PC-3 (cell line): ENCODE results near the gene CNIH4. TPM values are rescaled to one million over a fixed set of nuclear protein-coding genes. Genes with fewer than 3 reads are reported as not detected.

ENCODE experiments used
- ATAC-seq: fragments of 200-7000 bp; cut with Tn5 transposase; 2 replicates; pipeline ENCODE4 v1.9.1; 2020; ENCODE audit warnings: mild to moderate bottlenecking, moderate library complexity
- BruUV-seq: library from RNA; stranded (reverse); fragments of 400-500 nt; replicated peaks from 2 replicates; lab custom pipeline; 2021; lab: Mats Ljungman, UMichigan
- CTCF ChIA-PET: fragments of 300-600 bp; sonication (Branson Sonifier 250); formaldehyde crosslinking; loops from one replicate; lab custom pipeline; 2022; ENCODE audit warnings: antibody characterized with exemption; lab: Charles Lee
- POLR2A ChIA-PET: fragments of 300-600 bp; sonication (Branson Sonifier 250); formaldehyde crosslinking; loops from one replicate; lab custom pipeline; 2022; ENCODE audit warnings: antibody characterized with exemption; ENCODE audit not compliant: unreplicated experiment; lab: Charles Lee
- DNase-seq: peaks from one replicate; pipeline ENCODE4 v3.0.0-alpha.2; 2015
- H2AFZ ChIP-seq: fragments of 300-600 bp; sonication (generic); 2 replicates; pipeline ENCODE4 v1.6.0; 2016; ENCODE audit warnings: antibody characterized with exemption, low read length
- H3F3A ChIP-seq: fragments of 300-600 bp; sonication (generic); one replicate; pipeline ENCODE4 v1.6.0; 2017; ENCODE audit warnings: antibody characterized with exemption, low read length, control low read depth, mild to moderate bottlenecking; ENCODE audit not compliant: unreplicated experiment
- H3K27ac ChIP-seq: fragments of 300-600 bp; sonication (generic); 2 replicates; pipeline ENCODE4 v1.5.1; 2016; ENCODE audit warnings: mild to moderate bottlenecking, low read length
- H3K27me3 ChIP-seq: fragments of 300-600 bp; sonication (generic); 2 replicates; pipeline ENCODE4 v1.6.1; 2016; ENCODE audit warnings: low read length, mixed read lengths
- H3K36me3 ChIP-seq: fragments of 300-600 bp; sonication (generic); 2 replicates; pipeline ENCODE4 v1.6.1; 2016; ENCODE audit warnings: low read depth, mixed run types, low read length, mixed read lengths
- H3K4me1 ChIP-seq: fragments of 300-600 bp; sonication (generic); 2 replicates; pipeline ENCODE4 v1.5.1; 2016; ENCODE audit warnings: low read length; ENCODE audit not compliant: insufficient read depth
- H3K4me2 ChIP-seq: fragments of 300-600 bp; sonication (generic); 2 replicates; pipeline ENCODE4 v1.6.0; 2016; ENCODE audit warnings: low read length
- H3K4me3 ChIP-seq: fragments of 300-600 bp; sonication (generic); 2 replicates; pipeline ENCODE4 v1.5.1; 2016; ENCODE audit warnings: mild to moderate bottlenecking, low read length, mixed read lengths
- H3K79me2 ChIP-seq: fragments of 300-600 bp; sonication (generic); 2 replicates; pipeline ENCODE4 v1.6.1; 2017; ENCODE audit warnings: low read length, mixed read lengths
- H3K9ac ChIP-seq: fragments of 300-600 bp; sonication (generic); 2 replicates; pipeline ENCODE4 v1.6.0; 2016; ENCODE audit warnings: mild to moderate bottlenecking, low read length
- H3K9me2 ChIP-seq: fragments of 300-600 bp; sonication (generic); replicated peaks from 2 replicates; pipeline ENCODE4 v1.6.1; 2016; ENCODE audit warnings: mixed run types, low read length, mixed read lengths
- H3K9me3 ChIP-seq: fragments of 300-600 bp; sonication (generic); 2 replicates; pipeline ENCODE4 v1.6.1; 2016; ENCODE audit warnings: low read length, mixed read lengths
- H4K20me1 ChIP-seq: fragments of 300-600 bp; sonication (generic); 2 replicates; pipeline ENCODE4 v1.6.1; 2016; ENCODE audit warnings: low read length, mixed read lengths
- CTCF ChIP-seq: fragments of 300-600 bp; sonication (generic); conservative IDR thresholded peaks from 2 replicates; pipeline ENCODE4 v1.5.1; 2017; ENCODE audit warnings: antibody characterized with exemption, low read depth, mild to moderate bottlenecking, low read length
- EZH2 ChIP-seq: fragments of 300-600 bp; sonication (generic); IDR thresholded peaks from one replicate; pipeline ENCODE4 v1.6.1; 2017; ENCODE audit warnings: antibody characterized with exemption, mild to moderate bottlenecking, low read length; ENCODE audit not compliant: unreplicated experiment
- EZH2phosphoT487 ChIP-seq: fragments of 300-600 bp; sonication (generic); IDR thresholded peaks from 2 replicates; pipeline ENCODE4 v1.6.1; 2018; ENCODE audit warnings: mild to moderate bottlenecking, antibody characterized with exemption, low read length, borderline replicate concordance
- intact Hi-C: fragments of 100-400 bp; cut with micrococcal nuclease; formaldehyde crosslinking; loops from 2 replicates; pipeline ENCODE4 v1.9.0; 2023
- total RNA-seq: library from RNA; depleted of rRNA; stranded (reverse); fragments of >200 nt; gene quantifications from 2 replicates; pipeline ENCODE4 v1.2.3, GENCODE V29; 2014

The CNIH4 gene
- total RNA-seq, 1 experiment from 2014 or later: 89.9 TPM

DNA sequence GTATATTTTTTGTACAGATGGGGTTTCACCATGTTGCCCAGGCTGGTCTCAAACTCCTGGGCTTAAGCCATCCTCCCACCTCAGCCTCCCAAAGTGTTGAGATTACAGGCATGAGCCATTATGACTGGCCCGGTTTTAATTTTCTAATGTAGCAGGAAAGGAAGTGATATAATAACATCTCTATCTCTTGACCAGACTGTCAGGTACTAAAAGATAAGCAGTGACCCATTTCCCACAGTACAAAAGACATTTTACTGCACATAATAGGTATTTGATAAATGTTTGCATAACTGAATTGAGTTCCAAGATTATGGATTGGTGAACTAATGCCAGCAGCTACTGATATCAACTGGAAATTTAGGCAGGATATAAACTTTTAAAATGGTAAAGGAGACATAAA, 30.7 kb upstream of the CNIH4 start:
- H2AFZ ChIP-seq: no peak overlapping the region
- H3F3A ChIP-seq: no peaks in the 10 kb centered on the region
- no peaks in the 10 kb centered on the region for H3K27me3 ChIP-seq
- no peak for ATAC-seq
- H3K4me1 ChIP-seq: peaks cover 14% of the 10 kb centered on the region
- H3K9me3 ChIP-seq: no peaks in the 10 kb centered on the region
- H3K4me3 ChIP-seq: no peak overlapping the region
- H3K9ac ChIP-seq: no peak overlapping the region
- H4K20me1 ChIP-seq: 0 out of 2 replicates have a peak, but pooled peaks cover 3% of the 10 kb centered on the region
- peaks cover 80% of the 10 kb centered on the region for H3K79me2 ChIP-seq
- DNase-seq: no peak
- no peak overlapping the region for H3K27ac ChIP-seq
- POLR2A ChIA-PET: no interaction called here
- intact Hi-C loops: no loop called here
- H3K36me3 ChIP-seq: peaks cover 11% of the 10 kb centered on the region; the same call in 1 of the 2 replicates
- TF ChIP-seq CTCF (no peak), EZH2phosphoT487 (no peak), EZH2 (no peak)
- CTCF ChIA-PET: no interaction called here
- BruUV-seq: no TSS peak
- no peak overlapping the region for H3K4me2 ChIP-seq
- H3K9me2 ChIP-seq: no peaks in the 10 kb centered on the region

GRCh38 chr1:224328644-224329043, 28.0 kb upstream of the CNIH4 start:
- POLR2A ChIA-PET: no interaction called here
- H3K27ac ChIP-seq: no peak overlapping the region
- no TSS peak for BruUV-seq
- peaks cover 7% of the 10 kb centered on the region; the same call in 1 of the 2 replicates for H3K36me3 ChIP-seq
- DNase-seq (no peak), ATAC-seq (no peak)
- intact Hi-C loops: no loop called here
- H2AFZ ChIP-seq: no peak overlapping the region
- no peaks in the 10 kb centered on the region for H3F3A ChIP-seq
- no peaks in the 10 kb centered on the region for H3K9me2 ChIP-seq
- no peaks in the 10 kb centered on the region for H3K9me3 ChIP-seq
- peak overlapping the region; percentile 82 for H3K4me2 ChIP-seq
- 0 out of 2 replicates have a peak, but pooled peaks cover 3% of the 10 kb centered on the region for H4K20me1 ChIP-seq
- TF ChIP-seq EZH2phosphoT487 (no peak), CTCF (no peak), EZH2 (no peak)
- H3K4me1 ChIP-seq: peaks cover 21% of the 10 kb centered on the region
- CTCF ChIA-PET: no interaction called here
- H3K79me2 ChIP-seq: peaks cover 59% of the 10 kb centered on the region
- H3K4me3 ChIP-seq: peak overlapping the region; percentile 94
- peak overlapping the region; percentile 97; the same call in 1 of the 2 replicates for H3K9ac ChIP-seq
- no peaks in the 10 kb centered on the region for H3K27me3 ChIP-seq

- CTCF ChIA-PET: interaction anchor here (0.6 to 0.7 kb wide), 2 partner anchors 11 to 213 kb away, joined by 3 read pairs; no protein-coding TSS in a partner anchor
- intact Hi-C loops: no loop called here
Observed at GRCh38 chr1:224329484-224329841, 27.2 kb upstream of the CNIH4 start.

More at GRCh38 chr1:224329484-224329841, 27.2 kb upstream of the CNIH4 start:
- DNase-seq: no peak
- H3K27ac ChIP-seq: peak overlapping the region; percentile 90
- TSS peak; percentile 62 for BruUV-seq
- peaks cover 29% of the 10 kb centered on the region for H3K4me1 ChIP-seq
- H3K79me2 ChIP-seq: peaks cover 53% of the 10 kb centered on the region
- H4K20me1 ChIP-seq: 0 out of 2 replicates have a peak, but pooled peaks cover 3% of the 10 kb centered on the region
- peaks cover 3% of the 10 kb centered on the region; the same call in 1 of the 2 replicates for H3K36me3 ChIP-seq
- H3K4me2 ChIP-seq: peak overlapping the region; percentile 82
- no peak for TF ChIP-seq CTCF
- TF ChIP-seq EZH2phosphoT487: no peak
- no peak for TF ChIP-seq EZH2
- POLR2A ChIA-PET: interaction anchor here (0.5 to 1.2 kb wide), 4 partner anchors 12 to 490 kb away, joined by 3 to 10 read pairs (median 3); no protein-coding TSS in a partner anchor
- no peaks in the 10 kb centered on the region for H3K9me2 ChIP-seq
- H3K27me3 ChIP-seq: no peaks in the 10 kb centered on the region
- H3F3A ChIP-seq: no peaks in the 10 kb centered on the region
- H3K9me3 ChIP-seq: no peaks in the 10 kb centered on the region
- peak overlapping the region; percentile 94 for H3K4me3 ChIP-seq
- peak overlapping the region; percentile 87 for H2AFZ ChIP-seq
- peak overlapping the region; percentile 97 for H3K9ac ChIP-seq
- ATAC-seq: no peak
